KOPT-K1 (cell line): ENCODE data around the gene MAP2K6.

Experiments
- H3K27ac ChIP-seq: fragments of 200-600 bp; sonication (generic); 2 replicates; pipeline ENCODE4 v1.5.1; 2016; ENCODE audit warnings: antibody characterized with exemption, mild to moderate bottlenecking, low read depth, low read length; ENCODE audit not compliant: poor library complexity, severe bottlenecking
- H3K36me3 ChIP-seq: fragments of 200-600 bp; sonication (generic); 2 replicates; pipeline ENCODE4 v1.5.1; 2017; ENCODE audit warnings: antibody characterized with exemption, mild to moderate bottlenecking, low read length, moderate library complexity; ENCODE audit not compliant: insufficient read depth
- H3K9me3 ChIP-seq: fragments of 200-600 bp; sonication (generic); 2 replicates; pipeline ENCODE4 v1.5.1; 2017; ENCODE audit warnings: antibody characterized with exemption, low read length, mild to moderate bottlenecking; ENCODE audit not compliant: insufficient read depth, poor library complexity, severe bottlenecking

The MAP2K6 gene

DNA sequence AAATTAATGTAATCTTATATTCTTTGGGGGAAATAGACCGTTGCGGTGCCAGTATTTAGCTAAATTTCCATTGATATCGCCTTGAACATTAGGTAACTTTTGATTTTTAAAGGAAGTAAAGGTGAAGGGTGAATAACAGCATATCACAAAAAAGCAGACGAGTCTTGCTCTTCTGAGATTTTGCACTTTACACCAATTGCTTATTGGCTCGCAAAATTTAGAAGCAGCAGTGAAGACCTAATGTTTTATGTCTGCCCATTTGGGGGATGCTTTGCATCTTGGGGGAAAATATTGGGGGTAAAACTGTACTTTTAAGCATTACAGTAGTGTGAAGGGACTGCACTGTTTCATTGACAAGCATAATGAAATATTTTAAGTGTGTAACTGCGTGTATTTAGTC lies 934 bp downstream of the MAP2K6 start:
- Histone ChIP-seq H3K27ac (peak overlapping the region; percentile 50), H3K9me3 (no peaks in the 10 kb centered on the region), H3K36me3 (no peaks in the 10 kb centered on the region)

DNA sequence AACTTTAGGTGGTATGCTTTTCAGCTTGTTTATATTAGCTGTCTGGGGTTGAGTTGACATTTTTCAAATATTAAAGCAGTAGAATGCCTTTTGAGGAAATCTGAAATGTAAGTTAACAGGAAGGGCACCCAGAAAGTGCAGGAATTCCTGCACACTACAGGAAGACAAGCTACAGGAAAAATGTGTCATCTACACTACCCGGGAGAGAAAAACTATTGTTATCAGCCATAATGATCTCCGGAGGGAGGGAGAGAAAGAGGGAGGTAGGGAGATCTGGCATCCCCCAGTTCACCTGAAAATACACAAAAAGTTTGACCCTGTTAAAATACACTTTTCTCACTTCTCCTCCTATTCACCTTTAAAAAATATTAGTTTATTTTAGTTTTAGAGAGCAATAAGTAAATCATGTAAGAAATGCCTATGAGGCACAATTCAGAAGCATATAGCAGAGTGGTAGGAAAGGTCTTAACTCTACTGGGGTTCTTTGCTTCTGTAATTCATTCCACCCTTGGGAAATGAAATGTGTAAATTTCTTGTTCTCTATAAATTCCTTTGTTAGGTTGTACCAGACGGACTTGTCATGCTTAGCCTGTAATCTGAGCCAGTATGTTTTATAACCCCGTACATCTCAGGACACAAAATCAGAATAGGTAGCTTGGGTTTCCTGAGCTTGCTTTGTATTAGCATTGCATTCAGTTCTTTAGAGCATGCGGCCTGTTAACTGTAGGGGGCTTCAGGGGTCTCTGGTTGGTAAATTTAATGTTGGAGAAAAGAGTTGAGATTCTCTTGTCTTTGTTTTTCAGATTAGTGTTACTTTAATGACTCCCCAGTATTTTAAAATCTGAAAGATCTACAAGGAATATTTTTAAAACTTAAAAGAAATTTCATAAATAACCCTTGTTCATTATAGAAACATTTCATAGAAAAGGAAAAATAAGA lies 3.3 kb downstream of the MAP2K6 start:
- Histone ChIP-seq H3K36me3 (no peaks in the 10 kb centered on the region), H3K9me3 (peaks cover 7% of the 10 kb centered on the region), H3K27ac (no peak overlapping the region)

DNA sequence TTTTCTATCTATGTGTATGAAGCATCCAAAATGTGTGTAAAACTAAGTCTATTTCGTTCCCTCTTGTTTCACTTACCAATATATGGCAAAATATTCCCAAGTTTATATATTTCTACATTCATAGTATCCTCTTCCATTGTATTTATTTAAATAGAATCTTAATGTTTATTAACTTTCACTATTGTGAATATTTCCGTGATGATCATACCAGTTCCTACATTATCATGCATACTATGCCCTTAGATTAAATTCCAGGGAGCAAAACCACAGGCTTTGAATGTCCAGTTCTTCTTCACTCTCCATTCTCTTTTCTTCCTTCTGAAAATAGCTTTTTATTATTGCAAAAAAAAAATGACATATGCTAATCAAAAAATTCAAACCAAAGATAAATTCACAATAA lies 4.0 kb downstream of the MAP2K6 start:
- Histone ChIP-seq H3K27ac (no peak overlapping the region), H3K9me3 (peaks cover 7% of the 10 kb centered on the region), H3K36me3 (no peaks in the 10 kb centered on the region)

DNA sequence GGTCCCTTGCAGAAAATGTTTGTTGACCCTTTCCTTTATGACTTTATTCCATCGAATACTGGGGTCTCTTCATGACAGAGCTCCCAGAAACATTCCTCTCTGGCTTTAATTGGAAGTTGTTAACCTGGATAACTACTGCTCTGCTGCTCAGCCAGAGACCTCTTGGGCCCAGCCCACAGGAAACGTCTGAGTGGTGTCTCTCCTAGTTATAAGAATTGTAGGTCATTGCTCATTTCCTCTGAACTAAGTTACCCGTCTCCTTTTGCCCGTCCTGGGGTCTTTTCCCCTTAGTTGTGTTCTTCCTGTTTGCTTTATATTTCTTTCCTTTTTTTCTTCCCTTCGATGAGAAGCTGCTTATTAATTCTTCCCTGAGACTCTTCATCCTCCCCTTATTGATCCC lies 9.0 kb downstream of the MAP2K6 start:
- H3K27ac ChIP-seq, result no peak overlapping the region
- H3K36me3 ChIP-seq, result no peaks in the 10 kb centered on the region
- peaks cover 7% of the 10 kb centered on the region for H3K9me3 ChIP-seq

DNA sequence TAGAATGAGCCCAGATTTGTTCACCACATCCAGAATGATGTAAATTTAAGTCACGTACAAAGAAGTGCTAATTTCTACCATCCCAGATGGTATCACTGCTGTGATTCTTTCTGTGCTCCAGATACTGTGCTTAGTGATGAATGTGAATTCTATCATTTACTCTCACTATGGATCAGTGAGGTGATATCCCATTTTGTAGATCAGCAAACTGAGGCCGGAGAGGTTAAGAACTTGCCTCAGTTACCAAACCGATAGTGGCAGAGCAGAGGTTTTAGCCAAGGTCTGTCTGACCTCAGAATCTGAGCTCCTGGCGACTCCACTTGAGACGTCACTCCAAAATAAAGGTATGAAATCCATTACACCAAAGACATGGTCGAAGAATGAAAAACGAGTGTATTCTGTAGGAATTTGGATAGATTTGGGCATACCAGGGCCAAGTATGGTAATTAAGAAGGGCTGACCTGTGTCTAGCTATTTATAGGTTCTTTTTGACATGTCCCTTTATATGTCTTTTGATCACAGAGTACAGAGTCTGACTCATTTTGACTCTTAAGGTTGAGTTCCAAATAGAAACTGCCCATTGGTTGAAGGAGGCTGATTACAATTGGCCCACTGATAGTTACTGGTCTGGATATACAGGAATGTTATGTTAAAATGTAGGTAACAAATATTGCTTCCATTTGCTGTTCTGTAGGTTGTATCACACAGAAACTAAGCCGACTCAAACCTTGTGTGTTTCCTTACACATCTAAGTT lies 10.0 kb downstream of the MAP2K6 start:
- Histone ChIP-seq H3K27ac (no peak overlapping the region), H3K9me3 (peaks cover 7% of the 10 kb centered on the region), H3K36me3 (no peaks in the 10 kb centered on the region)

DNA sequence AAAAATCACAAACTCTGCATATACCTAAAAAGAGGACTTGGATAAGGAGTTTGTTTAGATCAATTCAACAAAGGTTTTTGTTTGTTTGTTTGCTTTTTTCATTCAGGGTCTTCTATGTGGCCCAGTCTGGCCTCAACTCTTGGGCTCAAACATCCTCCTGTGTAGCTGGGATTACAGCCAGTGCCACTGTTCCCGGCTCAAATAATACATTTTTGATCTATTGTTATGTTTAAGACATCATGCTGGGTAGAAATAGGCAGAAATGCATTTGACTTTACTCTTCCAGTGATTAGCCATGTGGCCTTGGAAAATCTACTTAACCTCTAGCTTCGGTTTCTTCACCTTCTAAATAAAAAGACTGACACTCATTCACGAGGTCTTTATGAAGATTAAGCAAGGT lies 11.5 kb downstream of the MAP2K6 start:
- H3K36me3 ChIP-seq, result no peaks in the 10 kb centered on the region
- H3K9me3 ChIP-seq, result peaks cover 7% of the 10 kb centered on the region
- no peak overlapping the region for H3K27ac ChIP-seq

DNA sequence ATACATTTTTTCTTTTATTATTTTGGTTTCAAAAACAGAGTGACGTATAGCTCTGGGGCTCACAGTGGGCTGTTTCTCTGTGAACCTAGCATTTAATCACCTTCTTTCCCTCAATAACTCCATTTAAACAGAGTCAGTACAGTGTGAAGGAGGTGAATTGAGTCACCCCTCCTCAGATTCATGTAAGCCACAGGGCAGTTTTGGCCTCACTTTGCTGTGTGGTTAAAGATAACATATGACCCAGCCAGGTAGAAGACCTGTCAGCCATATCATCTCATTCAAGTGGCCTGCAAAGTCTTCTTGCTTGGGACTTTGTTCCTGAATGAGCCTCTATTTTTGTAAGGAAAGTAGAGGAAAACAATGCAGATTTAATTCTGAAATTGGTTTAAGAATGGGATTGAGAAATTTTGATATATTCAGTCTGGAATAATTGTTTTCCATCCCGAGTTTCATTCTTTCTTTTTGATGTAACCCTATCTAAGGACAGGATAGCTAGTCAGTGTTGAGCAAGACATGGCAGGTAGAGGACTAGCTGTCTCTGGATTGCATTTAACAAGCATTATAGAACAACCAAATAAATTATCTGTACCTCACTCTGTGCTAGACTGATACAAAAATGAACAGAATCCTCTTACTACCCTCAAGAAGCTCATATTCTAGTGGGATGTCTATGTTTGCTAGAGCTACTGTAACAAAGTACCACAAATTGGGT lies 13.1 kb downstream of the MAP2K6 start:
- H3K27ac ChIP-seq, result no peak overlapping the region
- H3K36me3 ChIP-seq, result no peaks in the 10 kb centered on the region
- H3K9me3 ChIP-seq, result peaks cover 2% of the 10 kb centered on the region

DNA sequence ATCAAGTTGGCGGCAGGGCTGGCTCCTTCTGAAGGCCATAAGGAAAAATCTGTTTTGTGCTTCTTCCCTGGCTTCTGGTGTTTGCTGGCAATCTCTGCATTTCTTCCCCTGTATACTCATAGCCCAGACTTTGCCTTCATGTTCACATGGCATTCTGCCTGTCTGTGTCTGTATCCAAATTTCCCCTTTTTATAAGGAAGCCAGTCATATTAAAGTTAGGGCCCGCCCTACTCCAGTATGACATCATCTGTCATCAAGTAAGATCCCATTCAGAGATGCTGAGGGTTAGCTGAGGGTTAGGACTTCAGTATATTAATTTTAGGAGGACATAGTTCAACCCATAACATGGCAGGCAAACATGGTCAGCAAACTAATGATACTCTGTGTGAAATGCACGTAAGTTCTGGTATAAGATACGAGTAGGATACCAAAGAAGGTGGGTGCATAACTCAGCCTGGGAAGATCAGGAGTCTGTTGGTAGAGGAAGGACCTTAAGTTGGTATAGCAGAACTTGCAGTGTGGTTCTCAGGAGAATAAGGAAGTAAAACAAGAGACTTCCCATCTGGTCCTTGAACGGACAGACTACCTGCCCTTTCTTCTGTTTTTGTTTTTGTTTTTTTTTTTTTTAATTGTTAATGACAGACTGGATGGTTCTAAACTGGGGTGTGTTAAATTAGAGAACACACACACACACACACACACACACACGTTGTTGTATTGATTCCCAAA lies 13.9 kb downstream of the MAP2K6 start:
- Histone ChIP-seq H3K27ac (no peak overlapping the region), H3K9me3 (no peaks in the 10 kb centered on the region), H3K36me3 (no peaks in the 10 kb centered on the region)

DNA sequence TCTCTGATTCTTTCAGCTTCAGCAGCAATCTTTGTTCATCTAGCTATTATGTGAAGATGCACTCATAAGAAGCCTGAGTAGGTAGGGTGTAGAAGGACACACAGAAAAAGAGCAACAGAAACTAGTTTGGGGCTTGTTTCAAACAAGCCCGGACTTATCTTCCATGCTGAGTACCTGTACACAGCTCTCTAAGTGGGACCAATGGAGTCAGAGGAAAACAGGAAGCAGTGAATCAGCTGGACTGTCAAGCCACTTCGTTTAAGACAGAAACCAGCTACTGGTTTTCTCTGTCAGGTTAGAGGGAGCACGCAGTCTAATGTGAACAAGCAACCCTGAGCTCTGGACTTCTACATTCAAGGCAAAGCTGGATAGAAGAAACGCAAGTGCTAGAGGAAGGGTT lies 16.0 kb downstream of the MAP2K6 start:
- no peak overlapping the region for H3K27ac ChIP-seq
- H3K36me3 ChIP-seq, result no peaks in the 10 kb centered on the region
- H3K9me3 ChIP-seq, result no peaks in the 10 kb centered on the region

DNA sequence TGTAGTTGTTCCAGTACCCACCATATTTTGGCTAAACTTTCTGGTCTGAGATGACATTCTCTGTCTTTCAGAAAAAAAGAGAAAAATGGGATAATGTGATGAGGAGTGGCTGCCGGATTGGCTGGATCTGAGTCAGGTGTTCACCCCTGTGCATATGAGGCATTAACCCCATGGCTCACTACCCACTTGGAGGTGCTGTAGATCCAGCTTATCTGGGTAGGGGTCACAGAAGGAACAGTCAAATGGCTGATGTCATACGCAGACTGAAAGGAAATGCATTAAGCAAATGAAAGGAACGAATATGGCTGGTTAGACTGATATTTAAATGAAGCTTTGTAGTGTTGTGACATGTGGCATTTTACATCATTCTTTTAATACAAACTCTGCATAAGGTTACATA lies 17.3 kb downstream of the MAP2K6 start:
- no peaks in the 10 kb centered on the region for H3K9me3 ChIP-seq
- H3K36me3 ChIP-seq, result no peaks in the 10 kb centered on the region
- no peak overlapping the region for H3K27ac ChIP-seq

DNA sequence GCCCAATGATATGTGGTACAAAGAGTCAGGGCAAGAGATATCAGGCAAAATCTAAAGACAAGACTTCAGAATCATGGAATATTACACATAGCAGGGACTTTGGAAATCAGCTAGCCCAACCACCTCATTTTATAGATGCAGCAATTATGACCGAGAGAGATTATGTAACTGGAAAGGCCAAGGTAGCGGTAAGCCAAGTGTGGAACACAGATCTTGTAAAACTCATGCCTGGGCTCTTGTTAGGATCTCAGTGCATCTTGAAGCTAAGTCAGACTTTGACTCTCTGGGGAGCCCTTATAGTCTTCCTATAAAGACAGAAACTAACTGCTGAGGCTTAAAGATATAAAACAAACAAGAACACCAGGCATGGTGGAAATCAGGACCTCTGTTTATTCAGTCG lies 18.6 kb downstream of the MAP2K6 start:
- Histone ChIP-seq H3K27ac (no peak overlapping the region), H3K36me3 (no peaks in the 10 kb centered on the region), H3K9me3 (no peaks in the 10 kb centered on the region)

DNA sequence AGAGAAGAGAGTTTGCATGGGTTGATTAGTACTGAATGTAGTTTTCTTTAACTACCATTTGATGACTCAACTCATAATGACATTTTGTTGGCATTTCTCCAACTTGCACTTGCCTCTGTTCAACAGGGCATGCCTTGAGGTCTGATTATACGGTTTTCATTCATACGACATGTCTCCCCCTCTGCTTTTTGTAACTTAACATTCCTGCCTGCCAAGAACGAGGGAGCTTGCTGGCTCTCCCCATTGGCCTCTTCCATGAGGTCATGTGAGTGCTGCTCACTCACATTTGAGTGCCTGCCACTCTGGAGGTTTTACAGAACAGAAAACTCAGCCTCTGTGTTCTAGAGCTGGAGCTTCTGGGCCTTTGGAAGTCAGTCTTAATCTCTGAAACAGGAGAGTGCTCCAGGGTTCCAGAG lies 19.7 kb downstream of the MAP2K6 start:
- Histone ChIP-seq H3K27ac (no peak overlapping the region), H3K36me3 (no peaks in the 10 kb centered on the region), H3K9me3 (no peaks in the 10 kb centered on the region)

DNA sequence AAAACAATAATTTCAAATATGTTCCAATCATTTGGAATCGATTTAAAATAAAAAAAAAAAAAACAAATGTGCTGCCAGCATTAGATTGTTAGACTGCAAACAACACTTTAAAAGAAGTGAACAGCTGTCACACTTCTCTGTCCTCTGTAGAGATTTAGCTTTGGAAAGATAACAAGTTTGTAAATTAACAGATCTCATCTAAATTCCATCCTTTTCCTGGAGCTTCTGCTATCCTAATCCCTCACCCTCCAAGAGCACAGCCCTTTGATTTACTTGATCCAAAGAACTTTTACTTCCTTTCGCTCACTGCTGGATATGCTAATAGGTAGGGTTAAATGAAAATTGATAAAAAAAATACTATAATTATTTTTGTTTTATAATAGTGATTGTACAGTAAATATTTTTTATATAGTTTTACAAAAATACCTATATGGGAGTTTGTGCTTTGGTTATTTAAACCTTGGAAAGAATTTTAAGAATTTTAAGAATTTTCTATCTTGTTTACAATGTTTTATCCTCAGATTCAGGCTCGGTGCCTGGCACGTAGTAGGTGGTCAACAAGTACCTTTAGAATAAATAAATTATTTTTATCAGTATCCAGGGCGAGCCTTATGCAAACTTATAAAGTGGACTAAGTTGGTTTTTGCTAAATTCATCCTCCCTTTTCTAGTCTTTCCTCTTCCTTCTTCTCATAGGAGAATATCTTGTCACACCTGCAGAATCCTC lies 21.6 kb downstream of the MAP2K6 start:
- Histone ChIP-seq H3K9me3 (no peaks in the 10 kb centered on the region), H3K36me3 (no peaks in the 10 kb centered on the region), H3K27ac (no peak overlapping the region)

DNA sequence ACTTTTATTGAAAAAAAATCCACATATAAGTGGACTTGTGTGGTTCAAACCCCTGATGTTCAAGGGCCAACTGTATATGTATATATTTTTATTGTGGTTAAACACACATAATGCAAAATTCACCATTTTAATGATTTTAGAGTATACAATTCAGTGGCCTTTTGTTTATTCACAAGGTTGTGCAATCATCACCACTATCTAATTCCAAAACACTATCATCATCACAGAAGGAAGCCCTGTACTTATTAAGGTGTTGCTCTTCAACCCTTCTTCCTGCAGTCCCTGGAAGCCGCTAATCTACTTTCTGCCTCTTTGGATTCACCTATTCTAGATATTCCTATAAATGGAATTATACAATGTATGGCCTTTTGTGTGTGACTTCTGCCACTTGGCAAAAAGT lies 23.0 kb downstream of the MAP2K6 start:
- Histone ChIP-seq H3K9me3 (no peaks in the 10 kb centered on the region), H3K36me3 (no peaks in the 10 kb centered on the region), H3K27ac (no peak overlapping the region)
